Mucosa of descending colon (tissue), 3 donors: ENCODE results near the gene COP1. TPM values are rescaled to one million over a fixed set of nuclear protein-coding genes. Genes with fewer than 3 reads are reported as not detected.
"Not testable (repeated sequence)": the region's sequence is repeated elsewhere in the genome, so short reads cannot be mapped to it uniquely, and the experiment has no call there.

ENCODE experiments used
- ATAC-seq: fragments of 200-7000 bp; cut with Tn5 transposase; one replicate; pipeline ENCODE4 v1.9.1; 2020; ENCODE audit warnings: mild to moderate bottlenecking, moderate library complexity
- DNase-seq, 3 donors: peaks; one replicate each; pipeline ENCODE4 v3.0.0-alpha.2; 2020
- H3K36me3 ChIP-seq: fragments of 200-600 bp; one replicate; pipeline ENCODE4 v1.8.0; 2021; ENCODE audit warnings: low read depth, mild to moderate bottlenecking
- H3K4me1 ChIP-seq: fragments of 200-600 bp; one replicate; pipeline ENCODE4 v1.8.0; 2021; ENCODE audit warnings: low read depth, mild to moderate bottlenecking
- H3K4me3 ChIP-seq: fragments of 200-600 bp; one replicate; pipeline ENCODE4 v1.8.0; 2021; ENCODE audit warnings: mild to moderate bottlenecking
- H3K9me3 ChIP-seq: fragments of 200-600 bp; one replicate; pipeline ENCODE4 v1.8.0; 2021; ENCODE audit warnings: mild to moderate bottlenecking
- CTCF ChIP-seq: fragments of 200-600 bp; IDR thresholded peaks from one replicate; pipeline ENCODE4 v1.8.0; 2022; ENCODE audit warnings: antibody characterized with exemption, mild to moderate bottlenecking
- intact Hi-C, 2 donors: fragments of 100-400 bp; cut with DNase I in 1 of 2; cut with micrococcal nuclease in 1 of 2; formaldehyde crosslinking; loops; one replicate each; pipeline versions ENCODE4 v1.11.0 to v1.11.1; 2022; cut with DNase I, micrococcal nuclease
- total RNA-seq, 3 donors: library from RNA; stranded (reverse); fragmentation: NEBNext Ultra II Directional in 2 of 3; extraction: Animal tissue kit (Norgen Biotek cat#: 25700) in 2 of 3; gene quantifications; one replicate each; pipeline versions ENCODE4 v1.2.1 to v1.2.4, GENCODE V29; 2021 to 2023
- donor health status: DM: no; HTN: no; CAD: no; lungs with moderate emphysema.
- donor health status: DM: no; HTN: no; CAD: no.
- donor health status: DM: no; HTN: yes; CAD: no.

The COP1 gene
- total RNA-seq, 3 donors from 2014 or later, result 51.5 to 51.9 (median 51.9) TPM

GRCh38 chr1:175984057-175984812 lies 222.9 kb downstream of the COP1 start:
- TF ChIP-seq CTCF, result no peak
- no peak overlapping the region for H3K4me3 ChIP-seq
- ATAC-seq (no peak), DNase-seq (peak in 1 of 3 donors; percentile 19)
- peaks cover 12% of the 10 kb centered on the region for H3K9me3 ChIP-seq
- no peaks in the 10 kb centered on the region for H3K36me3 ChIP-seq
- intact Hi-C loops, result no loop called here
- H3K4me1 ChIP-seq, result peaks cover 14% of the 10 kb centered on the region

GRCh38 chr1:175983363-175983762 lies 223.7 kb downstream of the COP1 start:
- ATAC-seq, intact Hi-C loops, H3K36me3 ChIP-seq, DNase-seq, H3K4me3 ChIP-seq: not testable (repeated sequence)
- H3K4me1 ChIP-seq, result peaks cover 14% of the 10 kb centered on the region
- H3K9me3 ChIP-seq, result peaks cover 12% of the 10 kb centered on the region

- no peaks in the 10 kb centered on the region for H3K36me3 ChIP-seq
- intact Hi-C loops, result no loop called here
- no peak overlapping the region for H3K4me3 ChIP-seq
- DNase-seq (no peak), ATAC-seq (no peak)
- H3K4me1 ChIP-seq, result peaks cover 14% of the 10 kb centered on the region
- H3K9me3 ChIP-seq, result peaks cover 12% of the 10 kb centered on the region
- TF ChIP-seq CTCF, result no peak
Measured at GRCh38 chr1:175981128-175981527, 226.0 kb downstream of the COP1 start.

GRCh38 chr1:175978926-175979325 lies 228.2 kb downstream of the COP1 start:
- intact Hi-C loops, result no loop called here
- H3K36me3 ChIP-seq, result no peaks in the 10 kb centered on the region
- H3K4me1 ChIP-seq, result no peaks in the 10 kb centered on the region
- DNase-seq (no peak), ATAC-seq (no peak)
- H3K9me3 ChIP-seq, result peaks cover 8% of the 10 kb centered on the region
- no peak overlapping the region for H3K4me3 ChIP-seq
- no peak for TF ChIP-seq CTCF

- ATAC-seq (no peak), DNase-seq (no peak)
- no peak for TF ChIP-seq CTCF
- intact Hi-C loops, result no loop called here
- peaks cover 4% of the 10 kb centered on the region for H3K9me3 ChIP-seq
- H3K4me1 ChIP-seq, result no peaks in the 10 kb centered on the region
- H3K4me3 ChIP-seq, result no peak overlapping the region
- H3K36me3 ChIP-seq, result no peaks in the 10 kb centered on the region
Measured at GRCh38 chr1:175978476-175978875, 228.6 kb downstream of the COP1 start.

GRCh38 chr1:175976865-175977642 lies 230.0 kb downstream of the COP1 start:
- peaks cover 4% of the 10 kb centered on the region for H3K9me3 ChIP-seq
- DNase-seq (no peak), ATAC-seq (no peak)
- intact Hi-C loops, result no loop called here
- no peak overlapping the region for H3K4me3 ChIP-seq
- no peaks in the 10 kb centered on the region for H3K4me1 ChIP-seq
- no peak for TF ChIP-seq CTCF
- no peaks in the 10 kb centered on the region for H3K36me3 ChIP-seq
